Karpas-422 (cell line): ENCODE results near the gene CTSC. TPM values are rescaled to one million over a fixed set of nuclear protein-coding genes. Genes with fewer than 3 reads are reported as not detected.

Experiments
- DNase-seq: peaks from one replicate; pipeline ENCODE4 v3.0.0-alpha.2; 2015
- H2AFZ ChIP-seq: fragments of 200-600 bp; sonication (generic); 2 replicates; pipeline ENCODE4 v1.6.1; 2014; ENCODE audit warnings: antibody characterized with exemption, low read length, mixed read lengths
- H3K27ac ChIP-seq: fragments of 200-600 bp; sonication (generic); 2 replicates; pipeline ENCODE4 v1.5.1; 2014; ENCODE audit warnings: mild to moderate bottlenecking, low read length, moderate library complexity
- H3K27me3 ChIP-seq: fragments of 200-600 bp; sonication (generic); 2 replicates; pipeline ENCODE4 v1.6.1; 2014; ENCODE audit warnings: low read length, mixed read lengths
- H3K36me3 ChIP-seq: fragments of 200-600 bp; sonication (generic); 2 replicates; pipeline ENCODE4 v1.6.1; 2014; ENCODE audit warnings: low read length, mixed read lengths; ENCODE audit not compliant: insufficient read depth
- H3K4me1 ChIP-seq: fragments of 200-600 bp; sonication (generic); 2 replicates; pipeline ENCODE4 v1.6.1; 2014; ENCODE audit warnings: mild to moderate bottlenecking, low read length, mixed read lengths
- H3K4me2 ChIP-seq: fragments of 200-600 bp; sonication (generic); 2 replicates; pipeline ENCODE4 v1.6.1; 2014; ENCODE audit warnings: low read length, low read depth, mild to moderate bottlenecking; ENCODE audit not compliant: poor library complexity, severe bottlenecking
- H3K4me3 ChIP-seq: fragments of 200-600 bp; sonication (generic); 2 replicates; pipeline ENCODE4 v1.5.1; 2014; ENCODE audit warnings: mild to moderate bottlenecking, antibody characterized with exemption, low read length, mixed read lengths
- H3K79me2 ChIP-seq: fragments of 200-600 bp; sonication (generic); 2 replicates; pipeline ENCODE4 v1.6.1; 2014; ENCODE audit warnings: mild to moderate bottlenecking, low read length, mixed read lengths
- H3K9ac ChIP-seq: fragments of 200-600 bp; sonication (generic); 2 replicates; pipeline ENCODE4 v1.6.0; 2014; ENCODE audit warnings: low read length
- H3K9me2 ChIP-seq: fragments of 200-600 bp; sonication (generic), shearing (Covaris generic); replicated peaks from 2 replicates; pipeline ENCODE4 v1.6.0; 2014; ENCODE audit warnings: mild to moderate bottlenecking, low read length, moderate library complexity; ENCODE audit not compliant: insufficient read depth
- H3K9me3 ChIP-seq: fragments of 300-700, 200-600 bp; sonication (generic); 2 replicates; pipeline ENCODE4 v1.6.1; 2014; ENCODE audit warnings: low read length, mixed read lengths
- H4K20me1 ChIP-seq: fragments of 200-600 bp; sonication (generic); 2 replicates; pipeline ENCODE4 v1.6.1; 2014; ENCODE audit warnings: mild to moderate bottlenecking, antibody characterized with exemption, low read length, low read depth; ENCODE audit not compliant: insufficient read depth
- total RNA-seq: library from RNA; depleted of rRNA; stranded (reverse); fragments of >200 nt; shearing (Covaris generic); gene quantifications from 2 replicates; pipeline ENCODE4 v1.2.3, GENCODE V29; 2014; ENCODE audit warnings: low replicate concordance; rRNA removed

The CTSC gene
- 259 and 453 TPM in 2 replicates for total RNA-seq

DNA sequence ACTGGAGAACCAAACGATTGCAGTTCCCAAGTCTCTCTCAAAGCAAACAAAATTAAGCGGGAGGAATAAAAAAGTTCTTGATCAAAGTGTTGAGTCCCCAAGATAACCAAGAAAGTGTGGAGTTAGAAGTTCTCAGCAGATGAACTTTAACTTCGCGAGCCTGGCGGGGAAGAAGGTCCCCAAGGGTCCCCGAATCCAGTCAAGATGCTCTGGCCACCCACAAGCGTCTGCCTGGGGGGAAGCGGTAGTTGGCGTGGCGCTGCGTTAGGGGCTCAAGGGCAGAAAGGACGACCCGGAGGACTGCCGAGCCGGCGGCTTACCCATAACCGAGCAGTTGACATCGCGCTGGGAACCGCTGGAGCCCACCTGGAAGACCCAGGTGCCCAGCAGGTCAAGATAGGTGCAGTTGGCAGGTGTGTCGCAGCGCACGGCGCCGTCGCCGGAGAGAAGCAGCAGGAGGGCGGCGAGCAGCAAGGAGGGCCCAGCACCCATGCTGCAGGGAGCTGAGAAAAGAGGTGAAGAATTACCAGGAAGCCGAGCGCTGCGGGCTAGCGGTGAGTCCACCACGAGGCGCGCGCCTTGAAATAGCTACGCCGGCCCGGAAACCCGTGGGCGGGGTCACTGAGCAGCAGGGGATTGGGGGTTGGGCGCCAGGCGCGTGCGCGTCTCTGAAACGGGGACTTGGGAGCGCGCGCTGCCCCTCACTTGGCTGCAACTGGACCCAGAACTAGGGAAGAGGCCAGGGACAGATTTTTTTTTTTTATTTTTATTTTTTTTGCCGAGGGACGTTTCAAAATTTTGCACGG, at the start of gene CTSC:
Gene CTSC, minus strand, starts transcription at position 556 of the 806 bp plus-strand sequence. Its CDS starts 64 bp downstream, at position 492.
- H4K20me1 ChIP-seq: peaks cover 9% of the 10 kb centered on the region; the same call in 1 of the 2 replicates
- H3K4me2 ChIP-seq: peak within 1 kb of the TSS; percentile 96
- H3K9ac ChIP-seq: peak within 1 kb of the TSS; percentile 94
- peaks cover 36% of the 10 kb centered on the region for H3K36me3 ChIP-seq
- H3K27me3 ChIP-seq: no peaks in the 10 kb centered on the region
- H3K27ac ChIP-seq: peak within 1 kb of the TSS; percentile 78
- H3K9me2 ChIP-seq: no peaks in the 10 kb centered on the region
- H2AFZ ChIP-seq: peak within 1 kb of the TSS; percentile 72
- peak; percentile 100 for DNase-seq
- H3K79me2 ChIP-seq: peaks cover 63% of the 10 kb centered on the region
- H3K4me1 ChIP-seq: peaks cover 56% of the 10 kb centered on the region
- H3K4me3 ChIP-seq: peak within 1 kb of the TSS; percentile 91
- no peaks in the 10 kb centered on the region for H3K9me3 ChIP-seq

DNA sequence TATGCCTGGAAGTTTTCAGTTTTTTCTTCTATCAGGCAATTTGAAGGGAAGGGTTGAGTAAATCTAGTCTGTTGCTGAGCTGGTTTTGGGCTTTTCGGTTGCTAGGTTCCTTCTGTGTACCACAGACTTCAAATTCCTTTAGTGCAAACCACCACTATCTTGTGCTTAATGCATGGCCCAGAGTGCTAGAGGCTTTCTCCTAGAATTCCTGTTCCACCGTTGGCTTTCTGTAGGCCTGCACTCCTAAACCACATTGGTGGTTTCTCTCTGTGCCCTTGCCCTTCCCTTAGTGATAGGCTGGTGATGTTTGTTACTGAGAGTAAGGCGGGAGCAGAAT, 47.1 kb upstream of the CTSC start:
- H3K4me2 ChIP-seq: no peak overlapping the region
- H3K4me1 ChIP-seq: no peaks in the 10 kb centered on the region
- no peaks in the 10 kb centered on the region for H3K79me2 ChIP-seq
- H3K27me3 ChIP-seq: no peaks in the 10 kb centered on the region
- no peaks in the 10 kb centered on the region for H3K9me2 ChIP-seq
- H3K36me3 ChIP-seq: no peaks in the 10 kb centered on the region
- no peak overlapping the region for H3K4me3 ChIP-seq
- no peaks in the 10 kb centered on the region for H4K20me1 ChIP-seq
- no peak overlapping the region for H3K27ac ChIP-seq
- no peaks in the 10 kb centered on the region for H3K9me3 ChIP-seq
- no peak for DNase-seq
- H2AFZ ChIP-seq: no peak overlapping the region
- no peak overlapping the region for H3K9ac ChIP-seq

DNA sequence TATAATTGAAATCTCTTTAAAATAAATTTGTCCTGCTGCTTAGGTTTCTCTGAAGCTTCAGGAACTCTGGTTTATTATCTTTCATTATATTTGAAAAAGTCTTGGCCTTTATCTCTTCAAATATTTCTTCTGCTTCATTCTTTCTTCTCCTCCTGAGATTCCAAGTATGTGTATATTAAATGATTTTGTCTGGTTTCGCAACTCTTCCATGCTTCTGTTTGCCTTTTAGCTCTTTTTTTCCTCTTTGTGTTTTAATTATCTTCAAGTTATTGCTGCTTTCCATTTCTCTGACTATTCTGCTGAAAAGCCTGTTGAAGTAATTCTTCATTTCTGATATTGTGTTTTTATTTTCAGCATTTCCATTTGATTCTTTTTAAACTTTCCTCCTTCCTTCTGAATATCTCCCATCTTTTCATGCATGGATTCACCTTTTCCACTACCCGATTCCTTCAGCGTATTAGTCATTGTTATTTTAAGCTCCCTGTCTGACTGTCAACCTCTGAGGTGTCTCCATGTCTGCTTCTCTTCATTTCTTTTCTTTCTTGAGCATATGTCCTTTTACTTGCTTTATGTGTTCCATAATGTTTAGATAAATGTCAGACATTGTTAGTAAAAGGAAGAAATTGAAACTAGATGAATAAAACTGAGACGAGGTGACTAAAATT, 46.6 kb upstream of the CTSC start:
- Histone ChIP-seq H3K9me2 (no peaks in the 10 kb centered on the region), H3K4me1 (no peaks in the 10 kb centered on the region), H3K36me3 (no peaks in the 10 kb centered on the region), H3K9me3 (no peaks in the 10 kb centered on the region), H3K27ac (no peak overlapping the region), H3K4me2 (no peak overlapping the region), H3K79me2 (no peaks in the 10 kb centered on the region), H2AFZ (no peak overlapping the region), H3K4me3 (no peak overlapping the region), H3K9ac (no peak overlapping the region), H4K20me1 (no peaks in the 10 kb centered on the region), H3K27me3 (no peaks in the 10 kb centered on the region)
- DNase-seq: no peak

DNA sequence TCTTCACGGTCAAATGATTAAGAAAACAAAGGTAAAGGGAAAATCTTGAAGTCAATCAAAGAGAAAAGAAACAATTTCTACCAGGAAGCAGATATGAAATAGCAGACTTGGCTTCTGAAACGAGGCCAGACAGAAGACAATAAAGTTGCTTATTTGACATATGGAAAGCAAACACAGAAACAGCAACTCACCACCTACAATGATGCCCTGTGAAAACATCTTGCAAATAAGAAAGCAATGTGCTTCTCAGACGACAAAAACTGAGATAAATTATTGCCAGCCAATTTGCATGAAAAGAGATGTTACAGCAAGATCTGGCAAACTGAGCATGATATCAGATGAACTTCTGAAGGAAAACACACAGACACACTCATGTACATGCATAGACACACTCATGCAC, 45.9 kb upstream of the CTSC start:
- Histone ChIP-seq H3K79me2 (no peaks in the 10 kb centered on the region), H2AFZ (no peak overlapping the region), H3K9me2 (no peaks in the 10 kb centered on the region), H3K4me2 (no peak overlapping the region), H3K27me3 (no peaks in the 10 kb centered on the region), H3K27ac (no peak overlapping the region), H3K4me3 (no peak overlapping the region), H3K4me1 (no peaks in the 10 kb centered on the region), H4K20me1 (no peaks in the 10 kb centered on the region), H3K36me3 (no peaks in the 10 kb centered on the region), H3K9ac (no peak overlapping the region), H3K9me3 (no peaks in the 10 kb centered on the region)
- DNase-seq: no peak

DNA sequence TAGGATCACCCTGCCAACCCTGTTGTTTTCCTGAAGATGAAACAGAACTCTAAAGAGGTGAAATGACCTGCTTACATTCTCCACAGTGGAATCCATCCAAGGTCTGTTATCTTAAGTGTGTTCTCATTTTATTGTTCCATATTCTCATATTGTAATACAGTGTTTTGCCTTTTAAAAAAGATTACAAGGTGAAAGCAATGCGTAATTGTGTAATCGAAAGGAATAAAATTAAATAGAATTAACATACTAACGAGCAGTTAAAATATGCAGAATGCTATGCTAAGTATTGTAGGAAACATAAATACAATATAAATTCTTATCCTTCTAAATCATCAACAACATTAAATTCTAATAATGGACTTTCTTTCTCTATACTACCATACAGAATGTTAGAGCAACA, 41.6 kb upstream of the CTSC start:
- Histone ChIP-seq H3K79me2 (no peaks in the 10 kb centered on the region), H3K27ac (no peak overlapping the region), H4K20me1 (no peaks in the 10 kb centered on the region), H3K27me3 (no peaks in the 10 kb centered on the region; the same call in 1 of the 2 replicates), H3K4me3 (no peak overlapping the region), H3K36me3 (no peaks in the 10 kb centered on the region), H3K4me2 (no peak overlapping the region), H3K9ac (no peak overlapping the region), H3K9me3 (no peaks in the 10 kb centered on the region), H2AFZ (no peak overlapping the region), H3K9me2 (no peaks in the 10 kb centered on the region), H3K4me1 (no peaks in the 10 kb centered on the region)
- DNase-seq: no peak

DNA sequence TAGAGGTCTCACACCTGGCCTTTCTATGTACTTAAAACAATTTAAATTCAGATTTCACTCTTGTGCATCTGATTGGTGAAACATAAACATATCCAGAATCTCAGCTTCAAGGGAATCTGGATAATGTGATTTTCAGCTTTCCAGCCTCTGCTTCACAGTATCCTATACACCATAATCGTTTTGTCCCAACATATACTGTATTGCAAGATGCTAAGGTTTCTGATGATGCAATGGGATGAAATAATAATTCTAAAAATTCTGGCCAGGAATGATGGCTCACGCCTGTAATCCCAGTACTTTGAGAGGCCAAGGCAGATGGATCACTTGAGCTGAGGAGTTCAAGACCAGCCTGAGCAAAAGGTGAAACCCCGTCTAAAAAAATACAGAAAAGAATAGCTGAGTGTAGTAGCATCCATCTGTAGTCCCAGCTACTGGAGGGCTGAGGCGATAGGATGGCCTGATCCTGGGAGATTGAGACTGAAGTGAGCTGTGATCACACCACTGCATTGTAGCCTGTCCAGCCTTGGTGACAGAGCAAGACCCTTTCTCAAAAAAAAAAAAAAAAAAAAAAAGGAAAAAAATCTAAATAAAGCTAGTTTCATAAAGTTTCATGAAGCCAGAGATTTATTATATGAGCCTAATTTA, 41.0 kb upstream of the CTSC start:
- no peak overlapping the region for H3K27ac ChIP-seq
- no peaks in the 10 kb centered on the region for H3K36me3 ChIP-seq
- H3K27me3 ChIP-seq: no peaks in the 10 kb centered on the region; the same call in 1 of the 2 replicates
- H3K4me2 ChIP-seq: no peak overlapping the region
- no peak overlapping the region for H3K4me3 ChIP-seq
- H3K4me1 ChIP-seq: no peaks in the 10 kb centered on the region
- H3K9me3 ChIP-seq: no peaks in the 10 kb centered on the region
- no peaks in the 10 kb centered on the region for H3K9me2 ChIP-seq
- no peak overlapping the region for H3K9ac ChIP-seq
- no peak overlapping the region for H2AFZ ChIP-seq
- DNase-seq: no peak
- no peaks in the 10 kb centered on the region for H3K79me2 ChIP-seq
- no peaks in the 10 kb centered on the region for H4K20me1 ChIP-seq

DNA sequence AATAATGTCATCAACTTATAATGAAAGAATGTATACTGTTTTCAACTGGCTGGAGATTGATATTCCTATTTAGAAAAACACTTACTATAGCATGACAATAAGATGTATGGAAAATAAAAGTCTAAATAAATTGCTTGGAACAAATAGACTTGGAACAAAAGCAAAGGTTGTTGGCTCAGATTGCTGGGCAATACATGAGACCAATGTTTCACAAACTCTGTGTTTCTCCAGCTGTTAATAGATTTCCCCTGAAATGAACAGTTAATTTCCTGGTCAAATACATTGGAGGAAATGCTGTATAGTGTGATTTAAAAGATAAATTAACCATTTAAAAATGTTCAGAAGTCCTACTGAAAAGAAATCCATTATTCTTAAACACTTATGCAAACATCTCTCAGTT, 40.1 kb upstream of the CTSC start:
- Histone ChIP-seq H3K4me1 (no peaks in the 10 kb centered on the region), H3K36me3 (no peaks in the 10 kb centered on the region), H3K27ac (no peak overlapping the region), H4K20me1 (no peaks in the 10 kb centered on the region), H3K79me2 (no peaks in the 10 kb centered on the region), H3K4me3 (no peak overlapping the region), H3K9me3 (no peaks in the 10 kb centered on the region), H3K27me3 (no peaks in the 10 kb centered on the region; the same call in 1 of the 2 replicates), H2AFZ (no peak overlapping the region), H3K4me2 (no peak overlapping the region), H3K9me2 (no peaks in the 10 kb centered on the region), H3K9ac (no peak overlapping the region)
- no peak for DNase-seq

DNA sequence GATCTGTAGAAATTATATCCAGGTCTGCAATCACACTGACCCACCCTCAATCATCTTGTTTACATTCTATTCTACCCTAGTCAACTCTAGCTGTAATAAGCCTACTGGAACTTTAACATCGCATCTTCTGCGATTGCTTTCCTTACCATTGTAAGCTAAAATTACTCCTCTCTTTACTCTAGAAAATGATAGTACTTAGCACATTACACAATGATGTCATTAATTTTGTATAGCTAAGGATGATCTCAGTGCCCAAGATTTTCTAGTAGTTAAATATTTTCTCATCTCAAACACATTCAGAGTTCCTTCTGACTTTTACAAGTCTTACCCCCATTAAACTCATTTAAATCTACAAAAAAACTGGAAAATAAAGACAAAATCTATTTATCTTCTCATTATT, 39.6 kb upstream of the CTSC start:
- DNase-seq: no peak
- Histone ChIP-seq H3K27ac (no peak overlapping the region), H4K20me1 (no peaks in the 10 kb centered on the region), H3K27me3 (no peaks in the 10 kb centered on the region; the same call in 1 of the 2 replicates), H3K9ac (no peak overlapping the region), H2AFZ (no peak overlapping the region), H3K4me1 (no peaks in the 10 kb centered on the region), H3K79me2 (no peaks in the 10 kb centered on the region), H3K4me2 (no peak overlapping the region), H3K36me3 (no peaks in the 10 kb centered on the region), H3K4me3 (no peak overlapping the region), H3K9me2 (no peaks in the 10 kb centered on the region), H3K9me3 (no peaks in the 10 kb centered on the region)
